Keratinocyte (primary cell): ENCODE measurements around the gene CEP131. TPM values are rescaled to one million over a fixed set of nuclear protein-coding genes. Genes with fewer than 3 reads are reported as not detected.

Experiments
- DNase-seq: peaks from one replicate; pipeline ENCODE4 v3.0.0-alpha.2; 2011; ENCODE audit warnings: low read depth, missing footprints, low spot score
- FAIRE-seq: peaks from 2 replicates; lab custom pipeline; 2011; peaks lifted over from hg19 to GRCh38; lab: Jason Lieb, UNC
- H2AFZ ChIP-seq: 2 replicates; pipeline ENCODE4 v1.6.0; 2012; ENCODE audit warnings: low read length, control low read depth, inconsistent platforms; ENCODE audit not compliant: control insufficient read depth
- H3K27ac ChIP-seq: 2 replicates; pipeline ENCODE4 v1.5.1; 2011; ENCODE audit warnings: low read length; ENCODE audit not compliant: control insufficient read depth, insufficient read depth
- H3K27me3 ChIP-seq: 3 replicates; pipeline ENCODE4 v1.6.0; 2011; ENCODE audit warnings: low read length; ENCODE audit not compliant: control insufficient read depth, insufficient read depth; ENCODE audit errors: extremely low read depth
- H3K36me3 ChIP-seq, 2 experiments: 2 replicates in 1 of 2; 3 replicates in 1 of 2; pipeline ENCODE4 v1.5.1; 2011; ENCODE audit warnings: low read length in 2 of 2, mild to moderate bottlenecking in 1 of 2; ENCODE audit not compliant: control insufficient read depth in 2 of 2, insufficient read depth in 2 of 2; ENCODE audit errors: extremely low read depth in 1 of 2
- H3K4me1 ChIP-seq: 3 replicates; pipeline ENCODE4 v1.5.1; 2011; ENCODE audit warnings: low read length; ENCODE audit not compliant: control insufficient read depth, insufficient read depth; ENCODE audit errors: extremely low read depth
- H3K4me2 ChIP-seq: 3 replicates; pipeline ENCODE4 v1.6.0; 2011; ENCODE audit warnings: low read depth, low read length; ENCODE audit not compliant: control insufficient read depth, insufficient read depth; ENCODE audit errors: extremely low read depth
- H3K4me3 ChIP-seq, 3 experiments: fragments of 200-600 bp in 1 of 3; sonication (generic) in 1 of 3; 2 replicates in 2 of 3; 3 replicates in 1 of 3; pipeline ENCODE4 v1.5.1; 2011 to 2016; ENCODE audit warnings: low read length in 3 of 3, mild to moderate bottlenecking in 3 of 3, control low read depth in 2 of 3, inconsistent platforms in 1 of 3, low read depth in 1 of 3, mixed read lengths in 1 of 3, mixed run types in 1 of 3, moderate library complexity in 1 of 3; ENCODE audit not compliant: control insufficient read depth in 2 of 3, insufficient read depth in 2 of 3; ENCODE audit errors: extremely low read depth in 1 of 3
- H3K79me2 ChIP-seq: 2 replicates; pipeline ENCODE4 v1.6.0; 2012; ENCODE audit warnings: low read length; ENCODE audit not compliant: control insufficient read depth, insufficient read depth
- H3K9ac ChIP-seq: 3 replicates; pipeline ENCODE4 v1.6.0; 2011; ENCODE audit warnings: low read length; ENCODE audit not compliant: control insufficient read depth, insufficient read depth; ENCODE audit errors: extremely low read depth
- H3K9me1 ChIP-seq: 3 replicates; pipeline ENCODE4 v1.6.0; 2011; ENCODE audit warnings: low read length; ENCODE audit not compliant: control insufficient read depth, insufficient read depth; ENCODE audit errors: extremely low read depth
- H3K9me3 ChIP-seq: 2 replicates; pipeline ENCODE4 v1.5.1; 2012; ENCODE audit warnings: low read depth, low read length; ENCODE audit not compliant: control insufficient read depth
- H4K20me1 ChIP-seq: 3 replicates; pipeline ENCODE4 v1.6.0; 2011; ENCODE audit warnings: low read length; ENCODE audit not compliant: control insufficient read depth, insufficient read depth; ENCODE audit errors: extremely low read depth
- CTCF ChIP-seq, 3 experiments: IDR thresholded peaks in 1 of 3; conservative IDR thresholded peaks in 1 of 3; optimal IDR thresholded peaks in 1 of 3; 2 replicates in 2 of 3; 3 replicates in 1 of 3; pipeline versions ENCODE3 to v1.5.1; 2011; ENCODE audit warnings: low read length in 3 of 3, mild to moderate bottlenecking in 3 of 3, moderate library complexity in 2 of 3, control low read depth in 1 of 3, inconsistent platforms in 1 of 3; ENCODE audit not compliant: insufficient read depth in 2 of 3; ENCODE audit errors: extremely low read depth in 1 of 3
- EZH2 ChIP-seq: IDR thresholded peaks from one replicate; pipeline ENCODE4 v1.6.1; 2012; ENCODE audit warnings: inconsistent platforms, mild to moderate bottlenecking, low read length, moderate library complexity
- dilution Hi-C: fragments of 300-500 bp; cut with MboI; formaldehyde crosslinking; loops from one replicate; pipeline ENCODE4 v1.7.0; 2020; ENCODE audit warnings: low sequenced_read_pairs; ENCODE audit not compliant: extremely low pct_ligation_motif_present
- polyA plus RNA-seq, 5 experiments: library from polyadenylated mRNA; depleted of rRNA in 3 of 5; stranded (reverse) in 3 of 5; stranded (forward) in 1 of 5; unstranded in 1 of 5; fragments of >200 nt; gene quantifications; 1 replicate in 1 of 5; 2 replicates in 3 of 5; 3 replicates in 1 of 5; pipeline versions ENCODE4 v1.2.1 to v1.2.3, GENCODE V29; 2011 to 2012; ENCODE audit warnings: missing spikeins in 2 of 5, low read depth in 1 of 5, low replicate concordance in 1 of 5

The CEP131 gene
- polyA plus RNA-seq, 1 donor (not counting 4 experiments of a cell fraction or from before 2014, with no cell fraction given): 2.6 TPM

GRCh38 chr17:81243333-81243664 lies 20.5 kb upstream of the CEP131 start:
- Histone ChIP-seq H3K79me2 (peaks cover 24% of the 10 kb centered on the region), H3K4me1 (peaks cover 13% of the 10 kb centered on the region), H3K9me3 (no peaks in the 10 kb centered on the region), H4K20me1 (no peaks in the 10 kb centered on the region), H3K9me1 (no peaks in the 10 kb centered on the region), H2AFZ (no peak overlapping the region), H3K4me2 (no peak overlapping the region), H3K36me3 (peaks cover 3 to 6% of the 10 kb centered on the region in 2 experiments), H3K9ac (no peak overlapping the region), H3K27ac (no peak overlapping the region), H3K4me3 (no peak overlapping the region), H3K27me3 (no peaks in the 10 kb centered on the region)
- TF ChIP-seq CTCF (optimal IDR thresholded peaks at IDR 0.05 in 1 of 3, IDR thresholded peaks at IDR 0.05 in 1 of 3, conservative IDR thresholded peaks at IDR 0.05 in 1 of 3; ENCODE audit: extremely low read depth in 1 of 3, insufficient read depth in 2 of 3, low read length in 3 of 3) (no peak), EZH2 (no peak)
- no peak for FAIRE-seq
- DNase-seq: no peak
- dilution Hi-C loops: no loop called here

- no peak for FAIRE-seq
Measured at GRCh38 chr17:81242421-81243332, 19.9 kb upstream of the CEP131 start.

More at GRCh38 chr17:81242421-81243332, 19.9 kb upstream of the CEP131 start:
- peaks cover 19% of the 10 kb centered on the region for H3K4me1 ChIP-seq
- H3K4me3 ChIP-seq: no peak overlapping the region
- peaks cover 30% of the 10 kb centered on the region for H3K79me2 ChIP-seq
- H3K9me3 ChIP-seq: no peaks in the 10 kb centered on the region
- no peaks in the 10 kb centered on the region for H3K9me1 ChIP-seq
- no peak overlapping the region for H3K9ac ChIP-seq
- no peaks in the 10 kb centered on the region for H4K20me1 ChIP-seq
- TF ChIP-seq EZH2 (no peak), CTCF (optimal IDR thresholded peaks at IDR 0.05 in 1 of 3, IDR thresholded peaks at IDR 0.05 in 1 of 3, conservative IDR thresholded peaks at IDR 0.05 in 1 of 3; ENCODE audit: extremely low read depth in 1 of 3, insufficient read depth in 2 of 3, low read length in 3 of 3) (no peak)
- no peak overlapping the region for H3K4me2 ChIP-seq
- no peak overlapping the region for H3K27ac ChIP-seq
- H3K27me3 ChIP-seq: no peaks in the 10 kb centered on the region
- DNase-seq: no peak
- no peak overlapping the region for H2AFZ ChIP-seq
- peaks cover 3 to 6% of the 10 kb centered on the region in 2 experiments for H3K36me3 ChIP-seq
- dilution Hi-C loops: no loop called here
